22Rv1 (cell line): ENCODE measurements around the gene ZNF516.

Experiments
- H3K27ac ChIP-seq: fragments of 450-650 bp; 2 replicates; pipeline ENCODE4 v1.5.1; 2017
- ZFX ChIP-seq: fragments of 450-650 bp; IDR thresholded peaks from 2 replicates; pipeline ENCODE4 v1.6.1; 2017; ENCODE audit warnings: antibody characterized with exemption, borderline replicate concordance
- TF ChIP-seq, protein P1 (sequence below): fragments of 450-650 bp; IDR thresholded peaks from 2 replicates; pipeline ENCODE4 v1.5.1; 2017; ENCODE audit warnings: mild to moderate bottlenecking

ZNF516 gene

DNA sequence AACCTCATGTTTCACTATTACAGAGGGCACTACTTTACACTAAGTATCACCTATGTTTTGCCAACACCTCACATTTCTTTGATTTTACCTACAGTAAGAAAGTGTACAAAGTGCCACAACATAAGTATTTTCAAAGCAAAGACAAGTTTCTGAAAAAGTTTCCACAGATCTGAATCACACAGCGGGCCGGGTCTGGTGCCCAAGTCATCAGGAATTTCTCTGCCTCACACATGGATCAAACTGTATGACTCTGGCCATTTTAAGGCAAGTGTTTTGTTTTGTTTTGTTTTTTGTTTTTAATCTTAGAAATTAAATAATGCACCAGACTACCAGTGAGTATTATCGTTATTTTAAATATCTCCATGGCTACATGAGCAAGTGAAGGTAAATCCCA is 73.4 kb downstream of the ZNF516 start:
- TF ChIP-seq, protein P1, sequence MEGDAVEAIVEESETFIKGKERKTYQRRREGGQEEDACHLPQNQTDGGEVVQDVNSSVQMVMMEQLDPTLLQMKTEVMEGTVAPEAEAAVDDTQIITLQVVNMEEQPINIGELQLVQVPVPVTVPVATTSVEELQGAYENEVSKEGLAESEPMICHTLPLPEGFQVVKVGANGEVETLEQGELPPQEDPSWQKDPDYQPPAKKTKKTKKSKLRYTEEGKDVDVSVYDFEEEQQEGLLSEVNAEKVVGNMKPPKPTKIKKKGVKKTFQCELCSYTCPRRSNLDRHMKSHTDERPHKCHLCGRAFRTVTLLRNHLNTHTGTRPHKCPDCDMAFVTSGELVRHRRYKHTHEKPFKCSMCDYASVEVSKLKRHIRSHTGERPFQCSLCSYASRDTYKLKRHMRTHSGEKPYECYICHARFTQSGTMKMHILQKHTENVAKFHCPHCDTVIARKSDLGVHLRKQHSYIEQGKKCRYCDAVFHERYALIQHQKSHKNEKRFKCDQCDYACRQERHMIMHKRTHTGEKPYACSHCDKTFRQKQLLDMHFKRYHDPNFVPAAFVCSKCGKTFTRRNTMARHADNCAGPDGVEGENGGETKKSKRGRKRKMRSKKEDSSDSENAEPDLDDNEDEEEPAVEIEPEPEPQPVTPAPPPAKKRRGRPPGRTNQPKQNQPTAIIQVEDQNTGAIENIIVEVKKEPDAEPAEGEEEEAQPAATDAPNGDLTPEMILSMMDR = no peak
- no peak for TF ChIP-seq ZFX

DNA sequence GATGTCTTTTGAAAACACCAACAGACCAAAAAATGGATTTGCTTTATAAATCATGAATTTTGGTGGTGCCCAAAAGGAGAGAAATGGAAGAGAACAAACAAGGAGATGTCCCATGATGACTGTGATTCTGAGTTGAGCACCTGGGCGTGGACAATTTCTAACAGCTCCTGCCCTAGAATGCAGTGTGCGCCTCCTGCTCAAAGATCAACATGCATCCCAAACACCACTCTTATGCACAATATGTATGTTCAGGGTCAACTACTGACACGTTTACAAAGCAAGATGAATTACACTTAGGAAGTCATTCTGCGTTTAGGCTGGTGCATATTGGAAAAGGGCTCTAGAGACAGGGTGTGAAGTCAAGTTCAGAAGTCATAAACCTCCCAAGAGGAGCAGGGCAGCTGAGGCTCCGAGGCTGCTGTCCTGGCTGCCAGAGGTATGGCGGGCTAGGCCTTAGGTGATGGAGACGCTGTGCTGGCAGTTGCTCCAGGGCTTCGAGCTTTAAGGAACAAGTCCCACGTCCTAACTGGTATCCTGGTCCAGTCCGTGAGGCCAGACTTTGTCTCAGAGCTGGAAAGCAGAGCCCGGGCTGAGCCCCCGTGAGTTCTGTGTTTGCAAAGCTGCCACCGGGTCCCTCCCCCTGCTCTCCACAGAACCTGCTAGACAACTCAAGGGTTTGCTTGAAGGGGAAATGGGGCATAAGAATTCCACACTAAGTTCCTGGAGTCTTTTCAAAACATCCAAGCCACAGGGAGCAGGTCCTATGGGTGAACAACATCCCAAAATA is 74.0 kb downstream of the ZNF516 start:
- no peak overlapping the region for H3K27ac ChIP-seq
- no peak for TF ChIP-seq ZFX
- TF ChIP-seq, protein P1 = no peak

More for the DNA sequence above, 73.4 kb downstream of the ZNF516 start:
- H3K27ac ChIP-seq = no peak overlapping the region

DNA sequence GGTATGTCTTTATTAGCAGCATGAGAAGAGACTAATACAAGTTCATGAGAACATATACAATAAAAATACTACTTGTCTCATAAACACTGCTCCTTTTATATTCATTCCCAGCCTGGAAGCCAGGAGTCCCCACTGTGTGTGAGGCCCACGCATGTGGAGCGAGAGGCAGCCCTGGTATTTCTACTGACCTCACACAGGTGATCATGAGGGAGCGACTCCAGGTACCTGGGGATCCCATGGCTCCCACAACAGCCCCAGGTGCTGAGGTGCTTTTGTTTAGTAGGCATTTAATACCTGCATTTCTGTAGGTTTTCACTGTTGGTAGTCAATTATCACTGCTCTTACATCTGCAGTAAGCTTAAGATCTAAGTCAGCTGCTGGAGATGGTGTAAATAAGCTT is 75.2 kb downstream of the ZNF516 start:
- TF ChIP-seq ZFX = no peak
- TF ChIP-seq, protein P1 = no peak
- no peak overlapping the region for H3K27ac ChIP-seq

DNA sequence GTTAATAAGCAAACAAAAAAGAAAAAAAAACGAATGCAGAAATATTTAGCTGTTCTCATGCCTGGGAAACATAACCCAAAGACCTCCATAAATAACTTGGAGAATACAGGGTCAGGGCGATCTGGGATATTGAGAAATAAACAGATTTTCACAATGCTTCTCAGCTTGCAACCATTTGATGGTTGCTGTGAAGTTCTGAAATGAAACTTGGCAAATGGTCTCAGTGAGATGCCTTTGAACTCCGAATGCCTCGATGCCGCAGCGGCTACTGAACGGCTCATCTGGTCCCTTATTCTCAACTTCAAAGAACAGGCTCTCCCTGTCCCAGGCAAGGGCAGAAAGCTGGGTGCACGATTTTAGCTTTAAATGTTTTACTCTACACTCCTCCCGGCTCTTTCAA is 78.1 kb downstream of the ZNF516 start:
- no peak overlapping the region for H3K27ac ChIP-seq
- TF ChIP-seq, protein P1 = no peak
- TF ChIP-seq ZFX = no peak

DNA sequence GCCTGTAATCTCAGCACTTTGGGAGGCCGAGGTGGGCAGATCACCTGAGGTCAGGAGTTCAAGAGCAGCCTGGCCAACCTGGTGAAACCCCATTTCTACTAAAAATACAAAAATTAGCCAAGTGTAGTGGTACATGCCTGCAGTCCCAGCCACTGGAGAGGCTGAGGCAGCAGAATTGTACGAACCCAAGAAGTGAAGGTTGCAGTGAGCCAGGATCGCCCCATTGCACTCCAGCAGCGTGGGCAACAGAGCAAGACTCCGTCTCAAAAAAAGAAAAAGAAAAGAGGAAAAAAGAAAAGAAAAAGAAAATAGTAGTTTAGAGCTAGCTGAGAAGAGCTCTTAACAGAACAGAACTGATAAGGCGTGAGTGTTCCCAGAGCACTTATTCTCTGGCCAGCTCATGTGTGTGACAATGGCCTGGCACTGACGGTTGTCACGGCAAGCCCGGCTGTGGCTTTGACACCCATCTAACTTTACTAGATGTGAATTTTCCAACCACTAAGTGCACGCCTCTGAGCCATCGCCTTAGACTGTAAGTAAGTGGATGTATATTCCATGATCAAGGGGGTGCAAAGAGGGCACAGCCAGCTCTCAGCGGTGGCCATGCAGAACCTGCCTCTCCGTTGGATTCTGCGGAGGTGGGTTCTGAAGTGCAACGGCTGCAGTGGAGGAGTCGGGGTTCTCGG is 80.0 kb downstream of the ZNF516 start:
- TF ChIP-seq ZFX = no peak
- TF ChIP-seq, protein P1 = no peak
- no peak overlapping the region for H3K27ac ChIP-seq

DNA sequence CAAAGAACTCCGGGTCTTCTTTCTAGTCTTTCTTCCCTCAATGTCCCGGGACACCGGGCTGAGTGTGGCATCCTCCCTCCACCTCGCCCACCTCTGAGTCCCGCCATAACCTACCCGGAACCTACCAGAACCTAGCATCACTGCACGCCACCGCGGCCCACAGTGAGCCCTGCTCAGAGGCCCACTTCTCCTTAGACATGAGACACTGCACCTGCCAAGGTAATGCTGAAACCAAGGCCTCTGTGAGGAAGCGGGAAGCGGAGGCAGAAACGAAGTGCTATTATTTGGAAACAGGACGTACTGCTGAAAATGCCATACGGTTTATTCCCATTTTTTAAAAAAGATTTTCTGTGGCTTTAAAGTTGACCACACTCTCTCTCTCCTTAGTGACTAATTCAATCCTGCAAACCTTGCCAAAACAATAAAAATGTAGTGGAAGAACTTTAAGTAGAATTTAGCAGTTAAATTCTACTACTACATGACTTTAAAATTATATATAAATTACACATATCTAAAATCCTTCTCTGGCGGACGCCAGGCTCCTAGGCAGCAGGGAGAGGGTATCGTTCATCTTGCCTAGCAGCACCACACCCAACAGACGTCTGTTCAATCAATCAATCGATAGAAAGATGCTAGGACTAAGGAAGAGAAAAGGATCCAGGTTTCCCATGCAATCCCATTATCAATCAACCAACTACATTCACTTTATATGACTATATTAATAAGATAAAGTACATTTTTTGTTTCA is 82.0 kb downstream of the ZNF516 start:
- no peak for TF ChIP-seq ZFX
- TF ChIP-seq, protein P1 = no peak
- no peak overlapping the region for H3K27ac ChIP-seq
